Measurements from ENCODE around the gene TMEM54. TPM values are rescaled to one million over a fixed set of nuclear protein-coding genes. Genes with fewer than 3 reads are reported as not detected.

TMEM54 gene
- 17.1 TPM for polyA plus RNA-seq (2013, experiment 1 of 2; ENCODE audit: insufficient read length)
- polyA plus RNA-seq (2013, experiment 2 of 2; ENCODE audit: insufficient read length): 12.3 TPM

GRCh38 chr1:32900956-32901822, at the start of gene TMEM54:
Gene TMEM54 (minus strand): TSS chr1:32901389. CDS start chr1:32901238, 151 bp downstream.
- DNase-seq: peak; percentile 43

GRCh38 chr1:32949519-32949918, 48.3 kb upstream of the TMEM54 start:
- DNase-seq: no peak

GRCh38 chr1:32948905-32949304, 47.7 kb upstream of the TMEM54 start:
- no peak for DNase-seq

GRCh38 chr1:32948390-32948722, 47.2 kb upstream of the TMEM54 start:
- DNase-seq: no peak

- no peak for DNase-seq
Observed at GRCh38 chr1:32947669-32948389, 46.6 kb upstream of the TMEM54 start.

GRCh38 chr1:32946413-32946812, 45.2 kb upstream of the TMEM54 start:
- DNase-seq: no peak

GRCh38 chr1:32944180-32944579, 43.0 kb upstream of the TMEM54 start:
- DNase-seq: no peak

GRCh38 chr1:32939655-32940371, 38.6 kb upstream of the TMEM54 start:
- peak; percentile 50 for DNase-seq

GRCh38 chr1:32937061-32937460, 35.9 kb upstream of the TMEM54 start:
- DNase-seq: no peak

GRCh38 chr1:32934535-32934934, 33.3 kb upstream of the TMEM54 start:
- DNase-seq: no peak

GRCh38 chr1:32933742-32934322, 32.6 kb upstream of the TMEM54 start:
- DNase-seq: peak; percentile 23

GRCh38 chr1:32931760-32932159, 30.6 kb upstream of the TMEM54 start:
- no peak for DNase-seq

- DNase-seq: no peak
Observed at GRCh38 chr1:32929366-32929765, 28.2 kb upstream of the TMEM54 start.

GRCh38 chr1:32928715-32929114, 27.5 kb upstream of the TMEM54 start:
- DNase-seq: no peak

GRCh38 chr1:32928285-32928684, 27.1 kb upstream of the TMEM54 start:
- DNase-seq: no peak

GRCh38 chr1:32927441-32927840, 26.3 kb upstream of the TMEM54 start:
- DNase-seq: no peak

GRCh38 chr1:32926562-32926961, 25.4 kb upstream of the TMEM54 start:
- DNase-seq: no peak

GRCh38 chr1:32925403-32926162, 24.4 kb upstream of the TMEM54 start:
- peak; percentile 30 for DNase-seq

GRCh38 chr1:32924881-32925344, 23.7 kb upstream of the TMEM54 start:
- DNase-seq: no peak

GRCh38 chr1:32920833-32921232, 19.6 kb upstream of the TMEM54 start:
- no peak for DNase-seq

- peak; percentile 62 for DNase-seq
Observed at GRCh38 chr1:32919811-32920733, 18.9 kb upstream of the TMEM54 start.

All from fibroblast of skin of back (primary cell).